K562 (cell line): ENCODE data around the gene PPP1R16B. TPM values are rescaled to one million over a fixed set of nuclear protein-coding genes. Genes with fewer than 3 reads are reported as not detected.
A peak's percentile ranks its signal among the peaks of the same experiment; 100 is the strongest.

ENCODE experiments used
- E2F3 ChIP-seq: fragments of 250-450 bp; sonication (Bioruptor Pico); IDR thresholded peaks from 2 replicates; pipeline ENCODE4 v1.4.0; 2020; ENCODE audit warnings: mild to moderate bottlenecking
- EWSR1 ChIP-seq: fragments of 450-650 bp; IDR thresholded peaks from 2 replicates; pipeline ENCODE4 v1.6.1; 2018; ENCODE audit warnings: borderline replicate concordance, mild to moderate bottlenecking, low read depth, moderate library complexity; ENCODE audit not compliant: partially characterized antibody
- KLF16 ChIP-seq: IDR thresholded peaks from 2 replicates; pipeline ENCODE4 v1.6.1; 2016; ENCODE audit warnings: antibody characterized with exemption
- polyA plus RNA-seq, 8 experiments: library from polyadenylated mRNA; depleted of rRNA in 4 of 8; stranded (reverse) in 5 of 8; unstranded in 3 of 8; fragments of >200 nt; fragmentation: Nextera tagmentation in 2 of 8; fragmentation: Illumina TruSeq in 1 of 8; extraction: Ambion mirVana in 2 of 8; extraction: Trizol in 1 of 8; gene quantifications; 2 replicates each; pipeline versions ENCODE4 v1.2.1 to v1.2.3, GENCODE V29; 2011 to 2014; ENCODE audit warnings: inconsistent platforms in 1 of 8, missing spikeins in 1 of 8
- total RNA-seq, 7 experiments: library from RNA; depleted of rRNA in 6 of 7; stranded (reverse); fragments of >200 nt in 6 of 7; fragmentation: Illumina TruSeq in 2 of 7; extraction: Trizol in 2 of 7; gene quantifications; 2 replicates each; pipeline versions ENCODE4 v1.2.1 to v1.2.3, GENCODE V29; 2011 to 2021; ENCODE audit warnings: low replicate concordance in 1 of 7
- TF ChIP-seq, protein P1 (sequence below): fragments of 450-650 bp; IDR thresholded peaks from 2 replicates; pipeline ENCODE4 v1.6.1; 2014; ENCODE audit warnings: low read depth, mild to moderate bottlenecking, moderate library complexity, borderline replicate concordance
- TF ChIP-seq, protein P2 (sequence below), 2 experiments: fragments of 450-650 bp; conservative IDR thresholded peaks; 2 replicates each; pipeline ENCODE4 v1.6.1; 2017; ENCODE audit warnings: mild to moderate bottlenecking in 2 of 2, moderate library complexity in 2 of 2
- TF ChIP-seq, protein P3 (sequence below): fragments of 450-650 bp; formaldehyde crosslinking; IDR thresholded peaks from 2 replicates; pipeline ENCODE4 v1.4.0; 2022; ENCODE audit warnings: mild to moderate bottlenecking, moderate library complexity

Gene PPP1R16B
- total and polyA plus RNA-seq, 9 of the 15 experiments (the other 6 are each of a cell fraction or from before 2014, with no cell fraction given), result 1.5 to 11.5 (median 6.8) TPM

DNA sequence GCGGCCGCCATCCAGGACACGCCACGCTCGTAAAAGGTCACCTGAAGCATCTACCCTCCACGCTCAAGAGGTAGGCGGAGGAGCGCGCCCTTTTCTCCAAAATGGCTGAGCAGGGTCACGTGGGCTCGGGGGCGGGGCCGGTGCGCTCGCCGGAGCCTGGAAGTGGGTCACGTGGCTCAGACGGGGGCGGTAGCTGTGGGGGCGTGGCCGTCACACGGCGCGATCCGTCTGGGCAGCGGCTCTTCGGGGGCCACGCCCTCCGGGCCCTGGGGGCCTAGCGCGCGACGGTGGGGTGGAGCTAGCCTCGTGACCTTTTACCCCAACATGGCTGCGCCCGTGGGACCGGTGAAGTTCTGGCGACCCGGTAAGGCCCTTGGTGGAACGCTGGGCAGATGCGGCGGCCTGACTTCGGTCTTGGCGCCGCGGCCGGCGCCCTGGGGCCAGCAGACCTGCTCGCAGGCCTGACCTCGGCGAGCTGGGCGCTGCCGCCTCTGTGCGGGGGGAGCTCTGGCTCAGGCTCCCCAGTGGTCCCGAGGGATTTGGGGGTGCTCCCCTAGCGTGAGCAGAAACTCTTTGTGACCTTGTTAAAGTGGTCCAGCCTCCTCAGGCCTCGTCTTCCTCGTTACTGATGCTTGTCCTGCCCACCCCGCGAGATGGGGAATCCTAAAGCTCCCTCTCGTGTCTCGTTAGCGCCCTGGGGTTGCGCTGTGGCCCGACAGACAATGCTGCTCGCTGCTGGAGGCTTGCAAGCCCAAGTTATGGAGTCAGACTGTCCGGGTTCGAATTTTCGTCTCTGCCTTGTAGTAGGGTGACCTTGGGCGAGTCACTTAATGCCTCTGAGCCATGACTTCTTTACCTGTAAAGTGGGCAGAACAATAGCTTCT is 156.8 kb downstream of the PPP1R16B start, which contains the start of gene DHX35 (continued):
- TF ChIP-seq E2F3, result peak; percentile 95
- TF ChIP-seq, protein P1, sequence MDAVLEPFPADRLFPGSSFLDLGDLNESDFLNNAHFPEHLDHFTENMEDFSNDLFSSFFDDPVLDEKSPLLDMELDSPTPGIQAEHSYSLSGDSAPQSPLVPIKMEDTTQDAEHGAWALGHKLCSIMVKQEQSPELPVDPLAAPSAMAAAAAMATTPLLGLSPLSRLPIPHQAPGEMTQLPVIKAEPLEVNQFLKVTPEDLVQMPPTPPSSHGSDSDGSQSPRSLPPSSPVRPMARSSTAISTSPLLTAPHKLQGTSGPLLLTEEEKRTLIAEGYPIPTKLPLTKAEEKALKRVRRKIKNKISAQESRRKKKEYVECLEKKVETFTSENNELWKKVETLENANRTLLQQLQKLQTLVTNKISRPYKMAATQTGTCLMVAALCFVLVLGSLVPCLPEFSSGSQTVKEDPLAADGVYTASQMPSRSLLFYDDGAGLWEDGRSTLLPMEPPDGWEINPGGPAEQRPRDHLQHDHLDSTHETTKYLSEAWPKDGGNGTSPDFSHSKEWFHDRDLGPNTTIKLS, result 0 out of 2 replicates have a peak, but pooled peaks have one; percentile 38
- TF ChIP-seq EWSR1, result no peak
- no peak for TF ChIP-seq KLF16
- TF ChIP-seq, protein P2, sequence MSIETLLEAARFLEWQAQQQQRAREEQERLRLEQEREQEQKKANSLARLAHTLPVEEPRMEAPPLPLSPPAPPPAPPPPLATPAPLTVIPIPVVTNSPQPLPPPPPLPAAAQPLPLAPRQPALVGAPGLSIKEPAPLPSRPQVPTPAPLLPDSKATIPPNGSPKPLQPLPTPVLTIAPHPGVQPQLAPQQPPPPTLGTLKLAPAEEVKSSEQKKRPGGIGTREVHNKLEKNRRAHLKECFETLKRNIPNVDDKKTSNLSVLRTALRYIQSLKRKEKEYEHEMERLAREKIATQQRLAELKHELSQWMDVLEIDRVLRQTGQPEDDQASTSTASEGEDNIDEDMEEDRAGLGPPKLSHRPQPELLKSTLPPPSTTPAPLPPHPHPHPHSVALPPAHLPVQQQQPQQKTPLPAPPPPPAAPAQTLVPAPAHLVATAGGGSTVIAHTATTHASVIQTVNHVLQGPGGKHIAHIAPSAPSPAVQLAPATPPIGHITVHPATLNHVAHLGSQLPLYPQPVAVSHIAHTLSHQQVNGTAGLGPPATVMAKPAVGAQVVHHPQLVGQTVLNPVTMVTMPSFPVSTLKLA (conservative IDR thresholded peaks at IDR 0.05), result peak; percentile 97
- TF ChIP-seq, protein P3, sequence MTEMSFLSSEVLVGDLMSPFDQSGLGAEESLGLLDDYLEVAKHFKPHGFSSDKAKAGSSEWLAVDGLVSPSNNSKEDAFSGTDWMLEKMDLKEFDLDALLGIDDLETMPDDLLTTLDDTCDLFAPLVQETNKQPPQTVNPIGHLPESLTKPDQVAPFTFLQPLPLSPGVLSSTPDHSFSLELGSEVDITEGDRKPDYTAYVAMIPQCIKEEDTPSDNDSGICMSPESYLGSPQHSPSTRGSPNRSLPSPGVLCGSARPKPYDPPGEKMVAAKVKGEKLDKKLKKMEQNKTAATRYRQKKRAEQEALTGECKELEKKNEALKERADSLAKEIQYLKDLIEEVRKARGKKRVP (CRISPR knock-in tag), result no peak
